B cell (primary cell): Measurements from ENCODE around the gene DERA. TPM values are rescaled to one million over a fixed set of nuclear protein-coding genes. Genes with fewer than 3 reads are reported as not detected.

Experiments used
- ATAC-seq: fragments of 200-7000 bp; cut with Tn5 transposase; one replicate; pipeline ENCODE4 v1.10.0; 2021; ENCODE audit warnings: low read depth, mild to moderate bottlenecking, moderate number of reproducible peaks, moderate library complexity
- CTCF ChIA-PET: fragments of 350-600 bp; sonication (Branson Sonifier 250); formaldehyde crosslinking; loops from one replicate; lab custom pipeline; 2021; ENCODE audit warnings: antibody characterized with exemption, inconsistent platforms; lab: Charles Lee
- POLR2A ChIA-PET: fragments of 350-600 bp; sonication (Branson Sonifier 250); formaldehyde crosslinking; loops from one replicate; lab custom pipeline; 2021; ENCODE audit warnings: antibody characterized with exemption; lab: Charles Lee
- DNase-seq: peaks from one replicate; pipeline ENCODE4 v3.0.0; 2013
- H2AFZ ChIP-seq: 2 replicates; pipeline ENCODE4 v1.6.1; 2012; ENCODE audit warnings: mild to moderate bottlenecking, low read depth, low read length; ENCODE audit not compliant: insufficient read depth, poor library complexity, severe bottlenecking
- H3K27ac ChIP-seq, 2 donors: 1 replicate in 1 of 2; 2 replicates in 1 of 2; pipeline ENCODE4 v1.5.1; 2012 to 2013; ENCODE audit warnings: low read length in 2 of 2, mild to moderate bottlenecking in 2 of 2, moderate library complexity in 1 of 2
- H3K27me3 ChIP-seq, 4 experiments: fragments of 200-600 bp in 1 of 4; sonication (generic) in 1 of 4; replicated peaks in 1 of 4; 1 replicate in 2 of 4; 2 replicates in 2 of 4; pipeline versions ENCODE4 v1.6.1 to v1.7.0; 2013 to 2016; ENCODE audit warnings: low read length in 3 of 4, mild to moderate bottlenecking in 2 of 4, mixed read lengths in 1 of 4, moderate library complexity in 1 of 4; ENCODE audit not compliant: insufficient read depth in 4 of 4, control insufficient read depth in 3 of 4; ENCODE audit errors: control extremely low read depth in 1 of 4
- H3K36me3 ChIP-seq, 2 experiments: replicated peaks in 1 of 2; 1 replicate in 1 of 2; 2 replicates in 1 of 2; pipeline versions ENCODE4 v1.6.1 to v1.7.1; 2013; ENCODE audit warnings: low read length in 1 of 2; ENCODE audit not compliant: insufficient read depth in 2 of 2, control insufficient read depth in 1 of 2; ENCODE audit errors: control extremely low read depth in 1 of 2, extremely low read depth in 1 of 2
- H3K4me1 ChIP-seq, 2 donors: fragments of 200-600 bp in 1 of 2; sonication (generic) in 1 of 2; 1 replicate in 1 of 2; 2 replicates in 1 of 2; pipeline versions ENCODE4 v1.5.1 to v1.6.1; 2013 to 2017; ENCODE audit warnings: low read length in 2 of 2; ENCODE audit not compliant: control insufficient read depth in 2 of 2, insufficient read depth in 2 of 2
- H3K4me2 ChIP-seq: replicated peaks from 2 replicates; pipeline ENCODE3; 2012; ENCODE audit warnings: mild to moderate bottlenecking, low read depth, low read length; ENCODE audit not compliant: poor library complexity, severe bottlenecking
- H3K4me3 ChIP-seq, 5 experiments: fragments of 200-600 bp in 1 of 5; sonication (generic) in 1 of 5; 1 replicate in 3 of 5; 2 replicates in 2 of 5; pipeline versions ENCODE4 v1.5.1 to v1.7.0; 2011 to 2016; ENCODE audit warnings: low read length in 4 of 5, mild to moderate bottlenecking in 4 of 5, low read depth in 2 of 5, control low read depth in 1 of 5, moderate library complexity in 1 of 5; ENCODE audit not compliant: insufficient read depth in 1 of 5; ENCODE audit errors: control extremely low read depth in 1 of 5, extremely low read depth in 1 of 5
- H3K79me2 ChIP-seq: fragments of 200-600 bp; sonication (generic); one replicate; pipeline ENCODE4 v1.6.0; 2016; ENCODE audit warnings: low read length; ENCODE audit not compliant: control insufficient read depth, insufficient read depth
- H3K9ac ChIP-seq: fragments of 200-600 bp; sonication (generic); 2 replicates; pipeline ENCODE4 v1.6.1; 2017; ENCODE audit warnings: mild to moderate bottlenecking, low read length, moderate library complexity
- H3K9me3 ChIP-seq, 3 donors: one replicate each; pipeline versions ENCODE4 v1.6.1 to v1.7.1; 2013; ENCODE audit warnings: low read length in 2 of 3; ENCODE audit not compliant: control insufficient read depth in 2 of 3, insufficient read depth in 1 of 3; ENCODE audit errors: control extremely low read depth in 1 of 3
- H4K20me1 ChIP-seq: 2 replicates; pipeline ENCODE4 v1.6.0; 2012; ENCODE audit warnings: mild to moderate bottlenecking, low read length; ENCODE audit not compliant: insufficient read depth, control insufficient read depth, poor library complexity, severe bottlenecking
- H3K27ac Mint-ChIP-seq: one replicate; pipeline ENCODE4 v1.8.0; 2021; ENCODE audit warnings: mixed read lengths
- H3K27me3 Mint-ChIP-seq: one replicate; pipeline ENCODE4 v1.8.0; 2021; ENCODE audit warnings: mixed read lengths
- H3K4me1 Mint-ChIP-seq: one replicate; pipeline ENCODE4 v1.8.0; 2021; ENCODE audit warnings: mixed read lengths
- H3K4me3 Mint-ChIP-seq: one replicate; pipeline ENCODE4 v1.8.0; 2021; ENCODE audit warnings: mixed read lengths
- H3K9me3 Mint-ChIP-seq: one replicate; pipeline ENCODE4 v1.8.0; 2022; ENCODE audit warnings: mixed read lengths; ENCODE audit not compliant: insufficient read depth
- EZH2 ChIP-seq: IDR thresholded peaks from 2 replicates; pipeline ENCODE4 v1.6.1; 2012; ENCODE audit warnings: borderline replicate concordance, low read depth, mild to moderate bottlenecking, moderate library complexity, low read length; ENCODE audit not compliant: insufficient read depth, poor library complexity, severe bottlenecking
- WGBS: methylation state at CpG from one replicate; pipeline ENCODE4 v1.1.5; 2013; ENCODE audit warnings: missing lambda C conversion rate; ENCODE audit not compliant: insufficient coverage; 5-methylcytosine and 5-hydroxymethylcytosine counted together
- intact Hi-C: fragments of 100-400 bp; cut with micrococcal nuclease; formaldehyde crosslinking; loops from one replicate; pipeline ENCODE4 v1.10.0; 2022
- polyA plus RNA-seq: library from polyadenylated mRNA; depleted of rRNA; stranded (reverse); fragments of >200 nt; gene quantifications from 2 replicates; pipeline ENCODE4 v1.2.3, GENCODE V29; 2012
- total RNA-seq, 2 donors: library from RNA; stranded (reverse); fragments of 120-200 nt in 1 of 2; gene quantifications; 1 replicate in 1 of 2; 2 replicates in 1 of 2; pipeline versions ENCODE4 v1.2.3 to v1.2.4, GENCODE V29; 2013 to 2022
- TF ChIP-seq, protein P1 (sequence below): fragments of 200-600 bp; IDR thresholded peaks from one replicate; pipeline ENCODE4 v1.8.0; 2022; ENCODE audit warnings: antibody characterized with exemption, mild to moderate bottlenecking

Gene DERA
- total and polyA plus RNA-seq, 2 donors (not counting 1 experiment from before 2014, with no cell fraction given): 9.4 to 20.5 TPM

DNA sequence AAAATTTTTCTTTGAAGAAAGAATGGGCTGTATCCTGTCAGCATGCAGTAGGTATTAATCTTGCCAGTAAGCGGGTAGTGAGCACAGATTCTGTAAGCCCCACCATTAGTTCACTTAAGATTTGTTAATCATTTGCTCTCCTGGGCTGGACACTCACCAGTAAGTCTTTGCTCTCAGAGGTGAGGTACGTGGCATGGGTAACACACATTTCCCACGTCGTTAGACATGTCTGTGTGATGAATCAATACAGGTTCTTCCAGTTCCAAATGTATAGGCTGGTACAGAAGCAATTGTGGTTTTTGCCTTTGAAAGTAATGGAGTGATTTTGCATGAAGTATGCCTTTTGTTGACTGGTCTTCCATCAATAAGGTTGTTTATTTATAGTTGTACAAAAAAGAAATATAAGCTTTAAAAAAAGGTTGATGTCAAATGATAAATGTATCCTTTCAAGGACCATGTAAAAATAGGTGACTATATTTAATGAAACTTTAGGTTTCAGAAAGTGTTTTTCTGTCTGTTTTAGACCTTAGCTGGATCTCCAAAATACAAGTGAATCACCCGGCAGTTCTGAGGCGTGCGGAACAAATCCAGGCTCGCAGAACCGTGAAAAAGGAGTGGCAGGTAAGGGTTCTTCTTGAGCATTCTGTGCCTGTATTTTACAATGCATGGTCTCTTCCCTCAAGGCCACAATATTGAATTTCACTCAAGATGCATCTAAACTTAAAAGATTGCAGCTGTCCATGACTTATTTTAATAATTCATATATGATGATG is 45.5 kb downstream of the DERA start:
- Histone ChIP-seq H3K9ac (no peak overlapping the region), H3K36me3 (peaks cover 3 to 17% of the 10 kb centered on the region in 2 experiments), H2AFZ (no peak overlapping the region), H3K27me3 (no peaks in the 10 kb centered on the region), H3K27ac (no peak overlapping the region), H3K79me2 (peaks cover 3% of the 10 kb centered on the region), H4K20me1 (peaks cover 15% of the 10 kb centered on the region), H3K4me3 (no peak overlapping the region), H3K4me1 (no peaks in the 10 kb centered on the region), H3K9me3 (no peaks in the 10 kb centered on the region), H3K4me2 (no peak overlapping the region)
- ATAC-seq (no peak), DNase-seq (no peak)
- no peak overlapping the region for H3K4me3 Mint-ChIP-seq
- 100% methylated on average over 4 of the region's 9 CpGs for WGBS
- H3K27ac Mint-ChIP-seq: no peak overlapping the region
- CTCF ChIA-PET: no interaction called here
- no peaks in the 10 kb centered on the region for H3K9me3 Mint-ChIP-seq
- intact Hi-C loops: no loop called here
- POLR2A ChIA-PET: no interaction called here
- no peaks in the 10 kb centered on the region for H3K27me3 Mint-ChIP-seq
- peaks cover 2% of the 10 kb centered on the region for H3K4me1 Mint-ChIP-seq
- TF ChIP-seq EZH2: no peak
- TF ChIP-seq, protein P1, sequence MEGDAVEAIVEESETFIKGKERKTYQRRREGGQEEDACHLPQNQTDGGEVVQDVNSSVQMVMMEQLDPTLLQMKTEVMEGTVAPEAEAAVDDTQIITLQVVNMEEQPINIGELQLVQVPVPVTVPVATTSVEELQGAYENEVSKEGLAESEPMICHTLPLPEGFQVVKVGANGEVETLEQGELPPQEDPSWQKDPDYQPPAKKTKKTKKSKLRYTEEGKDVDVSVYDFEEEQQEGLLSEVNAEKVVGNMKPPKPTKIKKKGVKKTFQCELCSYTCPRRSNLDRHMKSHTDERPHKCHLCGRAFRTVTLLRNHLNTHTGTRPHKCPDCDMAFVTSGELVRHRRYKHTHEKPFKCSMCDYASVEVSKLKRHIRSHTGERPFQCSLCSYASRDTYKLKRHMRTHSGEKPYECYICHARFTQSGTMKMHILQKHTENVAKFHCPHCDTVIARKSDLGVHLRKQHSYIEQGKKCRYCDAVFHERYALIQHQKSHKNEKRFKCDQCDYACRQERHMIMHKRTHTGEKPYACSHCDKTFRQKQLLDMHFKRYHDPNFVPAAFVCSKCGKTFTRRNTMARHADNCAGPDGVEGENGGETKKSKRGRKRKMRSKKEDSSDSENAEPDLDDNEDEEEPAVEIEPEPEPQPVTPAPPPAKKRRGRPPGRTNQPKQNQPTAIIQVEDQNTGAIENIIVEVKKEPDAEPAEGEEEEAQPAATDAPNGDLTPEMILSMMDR: no peak

DNA sequence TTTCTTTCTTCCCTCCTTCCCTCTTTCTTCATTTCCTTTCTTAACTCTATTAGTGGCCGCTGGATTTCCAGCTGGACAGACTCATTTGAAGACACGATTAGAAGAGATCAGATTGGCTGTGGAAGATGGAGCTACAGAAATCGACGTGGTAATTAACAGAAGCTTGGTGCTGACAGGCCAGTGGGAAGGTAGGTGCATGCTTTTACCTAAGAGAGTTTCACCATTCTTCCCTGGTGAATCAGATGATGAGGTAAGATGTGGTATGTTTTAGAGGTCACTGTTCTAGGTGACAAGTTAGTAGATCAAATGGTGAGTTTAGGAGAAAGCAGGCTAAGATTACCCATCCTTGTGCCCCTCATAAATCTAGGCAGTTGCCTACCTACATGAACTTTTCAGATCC is 51.6 kb downstream of the DERA start:
- H3K9ac ChIP-seq: no peak overlapping the region
- ATAC-seq: no peak
- ChIA-PET CTCF (no interaction called here), POLR2A (no interaction called here)
- intact Hi-C loops: no loop called here
- H3K27ac Mint-ChIP-seq: no peak overlapping the region
- no peaks in the 10 kb centered on the region for H3K79me2 ChIP-seq
- no peak overlapping the region for H2AFZ ChIP-seq
- no peak for TF ChIP-seq EZH2
- TF ChIP-seq, protein P1: no peak
- H3K27me3 Mint-ChIP-seq: no peaks in the 10 kb centered on the region
- WGBS: 97% methylated on average over 3 of the region's 4 CpGs
- H3K9me3 Mint-ChIP-seq: no peaks in the 10 kb centered on the region
- H3K27me3 ChIP-seq: no peaks in the 10 kb centered on the region
- no peak overlapping the region for H3K4me2 ChIP-seq
- H3K27ac ChIP-seq: no peak overlapping the region
- H4K20me1 ChIP-seq: no peaks in the 10 kb centered on the region
- no peak overlapping the region for H3K4me3 Mint-ChIP-seq
- no peaks in the 10 kb centered on the region for H3K4me1 ChIP-seq
- peaks cover 8 to 29% of the 10 kb centered on the region in 2 experiments for H3K36me3 ChIP-seq
- no peak overlapping the region for H3K4me3 ChIP-seq
- no peaks in the 10 kb centered on the region for H3K9me3 ChIP-seq
- no peak for DNase-seq
- no peaks in the 10 kb centered on the region for H3K4me1 Mint-ChIP-seq
